Neural crest cell (in vitro differentiated cells): ENCODE measurements around the gene NECTIN1. TPM values are rescaled to one million over a fixed set of nuclear protein-coding genes. Genes with fewer than 3 reads are reported as not detected.
A peak's percentile ranks its signal among the peaks of the same experiment; 100 is the strongest.

Experiments used
- DNase-seq: peaks from one replicate; pipeline ENCODE4 v3.0.0; 2021; ENCODE audit warnings: low read depth, mixed read lengths, low spot score
- H3K27ac Mint-ChIP-seq: one replicate; pipeline ENCODE4 v1.8.0; 2021; ENCODE audit warnings: mild to moderate bottlenecking, mixed read lengths; ENCODE audit not compliant: unreplicated experiment
- H3K27me3 Mint-ChIP-seq: 2 replicates; pipeline ENCODE4 v1.8.0; 2021; ENCODE audit warnings: low read depth, mild to moderate bottlenecking, mixed read lengths
- H3K36me3 Mint-ChIP-seq: 2 replicates; pipeline ENCODE4 v1.8.0; 2021; ENCODE audit warnings: low read depth, mild to moderate bottlenecking, mixed read lengths
- H3K4me1 Mint-ChIP-seq: 2 replicates; pipeline ENCODE4 v1.8.0; 2021; ENCODE audit warnings: mixed read lengths
- H3K4me3 Mint-ChIP-seq: one replicate; pipeline ENCODE4 v1.8.0; 2021; ENCODE audit warnings: mild to moderate bottlenecking, mixed read lengths
- H3K9me3 Mint-ChIP-seq: 2 replicates; pipeline ENCODE4 v1.8.0; 2021; ENCODE audit warnings: mixed read lengths
- total RNA-seq: library from RNA; stranded (reverse); gene quantifications from 2 replicates; pipeline ENCODE4 v1.2.1, GENCODE V29; 2021
- TF ChIP-seq, protein P1 (sequence below): fragments of 200-600 bp; sonication (generic); conservative IDR thresholded peaks from 2 replicates; pipeline ENCODE4 v1.5.0; 2021; ENCODE audit warnings: antibody characterized with exemption, mild to moderate bottlenecking

The NECTIN1 gene
- total RNA-seq, 1 donor from 2014 or later, result 49.2 TPM

DNA sequence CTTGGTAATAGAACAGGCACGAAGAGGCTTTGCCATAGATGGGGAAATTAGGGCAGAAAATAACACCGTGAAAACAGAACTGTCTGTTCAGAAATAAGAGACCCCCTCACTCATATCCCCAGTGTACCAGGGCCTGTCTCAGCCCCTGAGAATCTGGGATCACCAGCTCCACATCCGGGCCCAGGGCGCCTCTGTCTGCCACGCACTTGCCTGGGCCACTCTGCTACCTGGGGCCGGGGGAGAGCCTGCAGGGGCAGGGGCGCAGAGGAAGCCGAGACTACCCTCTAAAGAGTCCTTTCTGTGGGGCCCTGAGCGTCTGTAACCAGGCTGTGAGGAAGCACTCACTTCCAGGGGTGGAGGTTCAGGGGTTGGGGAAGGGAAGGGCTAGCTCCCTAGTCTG is 19.8 kb downstream of the NECTIN1 start:
- peaks cover 62% of the 10 kb centered on the region for H3K4me1 Mint-ChIP-seq
- peak overlapping the region; percentile 86 for H3K27ac Mint-ChIP-seq
- H3K36me3 Mint-ChIP-seq, result no peaks in the 10 kb centered on the region
- TF ChIP-seq, protein P1, sequence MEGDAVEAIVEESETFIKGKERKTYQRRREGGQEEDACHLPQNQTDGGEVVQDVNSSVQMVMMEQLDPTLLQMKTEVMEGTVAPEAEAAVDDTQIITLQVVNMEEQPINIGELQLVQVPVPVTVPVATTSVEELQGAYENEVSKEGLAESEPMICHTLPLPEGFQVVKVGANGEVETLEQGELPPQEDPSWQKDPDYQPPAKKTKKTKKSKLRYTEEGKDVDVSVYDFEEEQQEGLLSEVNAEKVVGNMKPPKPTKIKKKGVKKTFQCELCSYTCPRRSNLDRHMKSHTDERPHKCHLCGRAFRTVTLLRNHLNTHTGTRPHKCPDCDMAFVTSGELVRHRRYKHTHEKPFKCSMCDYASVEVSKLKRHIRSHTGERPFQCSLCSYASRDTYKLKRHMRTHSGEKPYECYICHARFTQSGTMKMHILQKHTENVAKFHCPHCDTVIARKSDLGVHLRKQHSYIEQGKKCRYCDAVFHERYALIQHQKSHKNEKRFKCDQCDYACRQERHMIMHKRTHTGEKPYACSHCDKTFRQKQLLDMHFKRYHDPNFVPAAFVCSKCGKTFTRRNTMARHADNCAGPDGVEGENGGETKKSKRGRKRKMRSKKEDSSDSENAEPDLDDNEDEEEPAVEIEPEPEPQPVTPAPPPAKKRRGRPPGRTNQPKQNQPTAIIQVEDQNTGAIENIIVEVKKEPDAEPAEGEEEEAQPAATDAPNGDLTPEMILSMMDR, result no peak
- H3K27me3 Mint-ChIP-seq, result no peaks in the 10 kb centered on the region
- DNase-seq, result no peak
- no peaks in the 10 kb centered on the region for H3K9me3 Mint-ChIP-seq
- H3K4me3 Mint-ChIP-seq, result peak overlapping the region; percentile 52

DNA sequence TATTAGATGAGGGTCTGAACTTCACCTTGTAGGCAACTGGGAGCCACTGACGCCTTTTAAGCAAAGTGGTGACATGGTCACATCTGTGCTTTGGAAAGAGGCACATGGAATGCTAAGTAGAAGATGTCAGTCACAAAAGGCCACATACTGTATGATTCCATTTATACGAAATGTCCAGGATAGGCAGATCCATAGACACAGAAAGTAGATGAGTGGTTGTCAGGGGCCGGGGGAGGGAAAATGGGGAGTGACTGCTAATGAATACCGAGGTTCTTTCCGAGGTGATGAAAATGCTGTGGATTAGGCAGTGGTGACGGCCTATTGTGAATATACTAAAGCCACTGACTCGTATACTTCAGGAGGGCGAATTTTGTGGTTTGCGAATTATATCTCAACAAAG is 20.6 kb downstream of the NECTIN1 start:
- peaks cover 62% of the 10 kb centered on the region for H3K4me1 Mint-ChIP-seq
- no peak for DNase-seq
- H3K36me3 Mint-ChIP-seq, result no peaks in the 10 kb centered on the region
- H3K27me3 Mint-ChIP-seq, result no peaks in the 10 kb centered on the region
- H3K27ac Mint-ChIP-seq, result peak overlapping the region; percentile 91
- TF ChIP-seq, protein P1, result no peak
- H3K4me3 Mint-ChIP-seq, result no peak overlapping the region
- H3K9me3 Mint-ChIP-seq, result no peaks in the 10 kb centered on the region

DNA sequence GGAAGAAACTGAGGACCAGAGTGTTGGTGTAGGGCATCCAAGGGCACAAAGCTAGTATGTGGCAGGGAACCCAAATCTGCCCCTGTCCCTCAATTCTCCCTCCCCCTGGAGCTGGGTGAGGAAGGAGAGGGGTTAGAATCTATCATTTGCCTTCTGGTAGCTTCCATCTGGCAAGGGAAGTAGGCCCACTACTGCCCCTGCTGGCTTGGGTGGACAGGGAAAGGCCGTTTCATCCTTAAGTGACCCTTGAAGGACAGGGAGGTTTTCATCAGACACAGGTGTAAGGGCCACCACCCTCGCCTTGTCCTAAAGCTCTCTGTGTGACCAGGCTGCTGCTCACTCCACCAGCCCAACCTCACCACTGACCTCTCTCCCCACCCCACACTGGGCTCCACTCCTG is 22.1 kb downstream of the NECTIN1 start:
- Mint-ChIP-seq H3K36me3 (no peaks in the 10 kb centered on the region), H3K27me3 (no peaks in the 10 kb centered on the region), H3K4me3 (no peak overlapping the region), H3K9me3 (no peaks in the 10 kb centered on the region), H3K4me1 (peaks cover 63% of the 10 kb centered on the region), H3K27ac (peak overlapping the region; percentile 19)
- TF ChIP-seq, protein P1, result peak; percentile 36
- no peak for DNase-seq

DNA sequence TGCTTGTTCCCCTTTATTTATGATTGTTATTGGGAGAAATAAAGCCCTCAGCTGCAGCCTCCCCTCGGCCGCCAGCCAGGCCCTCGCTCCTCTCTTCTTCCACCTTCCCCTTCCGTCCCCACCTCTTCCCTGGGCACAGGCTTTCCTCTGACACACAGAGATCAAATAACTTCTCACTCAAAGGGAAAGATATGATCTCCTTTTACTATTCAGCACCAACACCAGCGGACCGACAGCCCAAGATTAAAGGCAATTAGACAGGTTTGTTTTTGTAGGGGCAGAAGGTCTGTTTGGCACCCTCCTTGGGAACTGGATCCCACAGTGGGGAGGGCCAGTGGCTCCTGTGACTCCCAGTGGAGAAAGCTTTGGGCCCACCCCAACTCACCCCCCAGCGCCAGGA is 23.0 kb downstream of the NECTIN1 start:
- H3K4me1 Mint-ChIP-seq, result peaks cover 58% of the 10 kb centered on the region
- no peak overlapping the region for H3K4me3 Mint-ChIP-seq
- no peak overlapping the region for H3K27ac Mint-ChIP-seq
- no peaks in the 10 kb centered on the region for H3K27me3 Mint-ChIP-seq
- DNase-seq, result no peak
- H3K36me3 Mint-ChIP-seq, result no peaks in the 10 kb centered on the region
- no peaks in the 10 kb centered on the region for H3K9me3 Mint-ChIP-seq
- TF ChIP-seq, protein P1, result no peak

DNA sequence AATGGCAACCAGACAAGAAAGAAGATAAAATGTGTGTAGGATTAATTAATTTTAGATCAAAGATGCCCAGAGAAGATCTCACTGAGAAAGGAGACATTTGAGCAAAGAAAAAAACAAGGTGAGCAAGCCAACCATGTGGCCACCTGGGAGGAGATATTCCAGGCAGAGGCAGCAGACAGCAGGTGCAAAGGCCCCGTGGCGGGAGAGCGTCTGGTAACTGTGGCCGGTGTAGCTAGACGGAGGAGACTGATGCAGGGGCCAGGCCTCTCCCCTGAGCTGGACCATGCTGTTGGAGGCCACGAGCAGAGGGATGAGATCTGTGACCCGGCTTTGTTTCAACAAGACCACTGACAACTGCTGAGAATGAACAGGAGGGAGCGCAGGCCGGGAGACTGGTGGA is 23.6 kb downstream of the NECTIN1 start:
- Mint-ChIP-seq H3K36me3 (no peaks in the 10 kb centered on the region), H3K4me3 (no peak overlapping the region), H3K4me1 (peaks cover 53% of the 10 kb centered on the region), H3K27me3 (no peaks in the 10 kb centered on the region), H3K27ac (no peak overlapping the region), H3K9me3 (no peaks in the 10 kb centered on the region)
- TF ChIP-seq, protein P1, result no peak
- DNase-seq, result no peak

DNA sequence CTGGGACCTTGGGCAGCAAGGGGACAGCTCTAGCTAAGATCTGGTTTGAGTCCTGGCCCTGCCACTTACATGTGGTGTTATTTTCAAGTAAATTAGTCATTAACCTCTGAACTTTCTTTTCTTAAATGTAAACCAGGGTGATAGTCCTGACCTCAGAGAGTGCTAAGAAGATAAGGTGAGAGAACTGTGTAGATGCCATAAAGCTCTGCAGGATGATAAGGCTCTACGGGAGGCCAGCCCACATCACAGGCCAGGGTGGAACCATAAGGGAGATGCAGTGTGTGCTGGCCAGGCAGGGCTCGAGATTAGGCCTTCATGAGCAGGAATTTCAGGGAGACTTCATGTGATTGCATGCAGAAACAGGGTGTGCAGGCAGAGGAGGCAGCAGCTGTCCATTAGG is 24.2 kb downstream of the NECTIN1 start:
- H3K27ac Mint-ChIP-seq, result peak overlapping the region; percentile 70
- no peak for DNase-seq
- no peaks in the 10 kb centered on the region for H3K36me3 Mint-ChIP-seq
- peaks cover 50% of the 10 kb centered on the region for H3K4me1 Mint-ChIP-seq
- TF ChIP-seq, protein P1, result no peak
- no peaks in the 10 kb centered on the region for H3K9me3 Mint-ChIP-seq
- no peaks in the 10 kb centered on the region for H3K27me3 Mint-ChIP-seq
- no peak overlapping the region for H3K4me3 Mint-ChIP-seq
